Gastroesophageal sphincter (tissue), 3 donors: ENCODE results near the gene PERCC1.

ENCODE experiments used
- CTCF ChIP-seq, 4 experiments: fragments of 200-600 bp in 2 of 4; fragments of 450-650 bp in 2 of 4; sonication (generic) in 1 of 4; IDR thresholded peaks; one replicate each; pipeline ENCODE4 v1.5.1; 2017 to 2019; ENCODE audit warnings: antibody characterized with exemption in 4 of 4, mild to moderate bottlenecking in 2 of 4, moderate library complexity in 2 of 4
- EP300 ChIP-seq: sonication (generic); formaldehyde crosslinking; IDR thresholded peaks from one replicate; pipeline ENCODE4 v1.6.1; 2017; ENCODE audit warnings: antibody characterized with exemption, mild to moderate bottlenecking
- POLR2A ChIP-seq, 2 donors: fragments of 450-650 bp; IDR thresholded peaks; one replicate each; pipeline ENCODE4 v1.6.1; 2017; ENCODE audit warnings: antibody characterized with exemption in 2 of 2, mild to moderate bottlenecking in 2 of 2, moderate library complexity in 1 of 2
- POLR2AphosphoS5 ChIP-seq: sonication (generic); formaldehyde crosslinking; IDR thresholded peaks from one replicate; pipeline ENCODE4 v1.6.1; 2017; ENCODE audit warnings: antibody characterized with exemption

GRCh38 chr16:1477033-1477432 is 46.2 kb downstream of the PERCC1 start:
- TF ChIP-seq CTCF (IDR thresholded peaks at IDR 0.05) (no peak), POLR2A (IDR thresholded peaks at IDR 0.05) (no peak), POLR2AphosphoS5 (no peak), EP300 (no peak)
